Measurements from ENCODE around the gene DYSF.

DYSF gene

GRCh38 chr2:71452565-71452964 lies 796 bp upstream of the DYSF start:
- TF ChIP-seq GATA2 (IDR thresholded peaks at IDR 0.05; ENCODE audit: low read depth, low read length), result no peak
- TF ChIP-seq GATA3 (IDR thresholded peaks at IDR 0.05; ENCODE audit: low read depth, low read length), result no peak

- TF ChIP-seq GATA2 (IDR thresholded peaks at IDR 0.05; ENCODE audit: low read depth, low read length) (no peak), GATA3 (IDR thresholded peaks at IDR 0.05; ENCODE audit: low read depth, low read length) (no peak)
Measured at GRCh38 chr2:71454221-71455010, 1.1 kb downstream of the DYSF start.

DNA sequence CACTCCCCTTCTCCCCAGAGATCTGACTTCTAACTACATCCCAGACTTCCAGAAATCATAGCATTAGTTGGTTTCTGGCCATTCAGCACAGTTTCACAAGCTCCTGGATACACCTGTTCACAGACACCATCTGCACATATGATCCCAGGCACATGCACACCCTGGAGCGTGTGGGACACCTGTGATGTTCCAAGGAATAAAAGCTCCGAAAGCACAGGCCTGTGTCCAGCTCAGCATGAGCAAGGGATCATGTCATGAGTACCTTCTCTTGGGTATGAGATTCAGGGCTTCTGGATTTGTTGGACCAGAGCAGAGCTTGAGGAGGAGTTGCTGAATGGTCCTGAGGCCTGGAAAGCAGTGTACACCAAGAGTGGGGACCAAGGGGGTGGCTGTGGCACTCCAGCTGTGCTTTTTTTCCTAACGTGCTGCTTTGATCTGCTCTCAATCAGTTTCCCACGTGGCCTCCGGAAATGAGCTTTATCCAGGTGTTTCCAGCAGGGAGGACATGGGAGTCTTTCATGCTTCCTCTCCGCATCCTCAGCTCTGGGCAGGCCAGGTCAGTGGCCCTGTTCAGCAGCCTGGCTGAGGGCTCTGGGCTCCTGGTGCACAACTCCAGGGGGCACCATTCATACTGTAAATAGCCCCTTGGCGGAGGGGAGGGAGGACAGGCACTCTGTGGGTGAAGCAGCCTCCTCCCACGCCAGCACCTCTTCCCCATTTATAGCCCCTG lies 1.8 kb downstream of the DYSF start:
- TF ChIP-seq GATA3 (IDR thresholded peaks at IDR 0.05; ENCODE audit: low read depth, low read length) (no peak), GATA2 (IDR thresholded peaks at IDR 0.05; ENCODE audit: low read depth, low read length) (no peak)

- TF ChIP-seq GATA2 (IDR thresholded peaks at IDR 0.05; ENCODE audit: low read depth, low read length) (no peak), GATA3 (IDR thresholded peaks at IDR 0.05; ENCODE audit: low read depth, low read length) (no peak)
Measured at GRCh38 chr2:71455741-71456569, 2.6 kb downstream of the DYSF start.

DNA sequence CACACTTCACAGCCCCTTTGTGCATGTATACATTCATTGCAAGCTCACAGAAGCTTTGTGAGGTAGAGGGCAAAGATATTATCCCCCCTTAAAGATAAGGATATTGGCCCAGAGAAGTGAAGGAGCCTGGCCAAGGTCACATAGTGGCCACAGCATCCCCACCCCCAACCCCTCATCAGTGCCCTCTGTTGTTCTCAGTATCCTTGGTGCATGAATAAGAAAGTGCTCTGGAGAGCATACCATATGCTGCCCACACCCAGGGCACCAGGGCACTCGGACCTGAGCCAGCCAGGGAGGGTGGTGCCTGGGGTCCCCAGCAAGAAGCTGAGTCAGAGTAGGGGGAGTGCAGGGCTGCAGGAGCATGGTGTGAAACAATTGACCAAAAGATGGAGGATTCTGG lies 3.3 kb downstream of the DYSF start:
- TF ChIP-seq GATA2 (IDR thresholded peaks at IDR 0.05; ENCODE audit: low read depth, low read length) (no peak), GATA3 (IDR thresholded peaks at IDR 0.05; ENCODE audit: low read depth, low read length) (no peak)

- no peak for TF ChIP-seq GATA3 (IDR thresholded peaks at IDR 0.05; ENCODE audit: low read depth, low read length)
Measured at GRCh38 chr2:71457123-71457915, 4.0 kb downstream of the DYSF start.

DNA sequence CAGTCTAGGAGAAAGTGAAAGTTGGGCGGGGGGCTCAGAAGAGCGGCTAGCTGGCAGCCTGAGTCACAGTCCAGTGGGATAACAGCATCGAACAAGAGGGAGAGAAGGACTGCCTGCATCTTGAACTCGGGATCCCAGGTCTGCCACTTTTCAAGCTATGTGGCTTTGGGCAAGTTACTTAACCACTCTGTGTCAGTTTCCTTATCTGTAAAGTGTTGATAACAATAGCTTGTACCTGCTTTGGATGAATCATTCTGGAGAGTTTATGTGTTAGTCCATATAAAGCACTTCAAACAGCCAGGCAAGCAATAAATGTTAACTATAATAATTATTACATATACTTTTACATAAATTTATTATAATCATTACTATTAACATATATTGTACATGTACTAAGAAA lies 4.6 kb downstream of the DYSF start:
- TF ChIP-seq GATA3 (IDR thresholded peaks at IDR 0.05; ENCODE audit: low read depth, low read length), result no peak

GRCh38 chr2:71458413-71459083 lies 5.2 kb downstream of the DYSF start:
- no peak for TF ChIP-seq GATA2 (IDR thresholded peaks at IDR 0.05; ENCODE audit: low read depth, low read length)
- TF ChIP-seq GATA3 (IDR thresholded peaks at IDR 0.05; ENCODE audit: low read depth, low read length), result no peak

GRCh38 chr2:71459084-71459431 lies 5.7 kb downstream of the DYSF start:
- TF ChIP-seq GATA3 (IDR thresholded peaks at IDR 0.05; ENCODE audit: low read depth, low read length) (no peak), GATA2 (IDR thresholded peaks at IDR 0.05; ENCODE audit: low read depth, low read length) (no peak)

GRCh38 chr2:71460056-71460455 lies 6.7 kb downstream of the DYSF start:
- TF ChIP-seq GATA2 (IDR thresholded peaks at IDR 0.05; ENCODE audit: low read depth, low read length), result no peak
- no peak for TF ChIP-seq GATA3 (IDR thresholded peaks at IDR 0.05; ENCODE audit: low read depth, low read length)

- TF ChIP-seq GATA2 (IDR thresholded peaks at IDR 0.05; ENCODE audit: low read depth, low read length) (0 out of 2 replicates have a peak, but pooled peaks have one; percentile 16), GATA3 (IDR thresholded peaks at IDR 0.05; ENCODE audit: low read depth, low read length) (no peak)
Measured at GRCh38 chr2:71460595-71461303, 7.4 kb downstream of the DYSF start.

DNA sequence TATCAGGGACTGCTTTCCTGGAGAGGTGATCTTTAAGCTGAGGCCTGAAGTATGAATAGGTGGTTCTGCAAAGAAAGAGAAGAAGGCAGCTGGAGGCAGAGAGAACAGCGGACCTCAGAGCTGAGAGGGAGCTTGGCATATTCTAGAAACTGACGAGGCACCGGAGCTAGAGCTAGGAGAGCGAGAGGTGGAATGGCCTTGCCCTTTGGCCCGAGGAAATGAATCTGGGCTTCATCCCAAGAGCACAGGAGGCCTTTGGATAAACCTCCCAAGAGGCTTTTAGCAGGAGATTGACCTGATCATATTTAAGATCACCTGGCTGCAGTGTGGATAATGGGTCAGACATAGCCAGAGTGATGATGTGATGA lies 7.9 kb downstream of the DYSF start:
- TF ChIP-seq GATA3 (IDR thresholded peaks at IDR 0.05; ENCODE audit: low read depth, low read length), result no peak
- no peak for TF ChIP-seq GATA2 (IDR thresholded peaks at IDR 0.05; ENCODE audit: low read depth, low read length)

Data from SH-SY5Y (cell line).